HEK293T (cell line): ENCODE measurements around the gene PCDHB10.

ENCODE experiments used
- ARNT ChIP-seq: fragments of 450-650 bp; IDR thresholded peaks from 2 replicates; pipeline ENCODE4 v1.6.1; 2017; ENCODE audit warnings: mild to moderate bottlenecking
- BHLHE40 ChIP-seq: fragments of 450-650 bp; IDR thresholded peaks from 2 replicates; pipeline ENCODE4 v1.6.1; 2016; ENCODE audit warnings: mild to moderate bottlenecking, moderate library complexity, borderline replicate concordance
- ELF4 ChIP-seq: fragments of 450-650 bp; IDR thresholded peaks from 2 replicates; pipeline ENCODE4 v1.6.1; 2017; ENCODE audit warnings: antibody characterized with exemption
- L3MBTL2 ChIP-seq: fragments of 450-650 bp; conservative IDR thresholded peaks from 2 replicates; pipeline ENCODE4 v1.6.1; 2016; ENCODE audit warnings: mild to moderate bottlenecking
- NFRKB ChIP-seq: fragments of 450-650 bp; IDR thresholded peaks from 2 replicates; pipeline ENCODE4 v1.6.1; 2016; ENCODE audit warnings: mild to moderate bottlenecking, moderate library complexity
- SP1 ChIP-seq: fragments of 450-650 bp; IDR thresholded peaks from 2 replicates; pipeline ENCODE4 v1.6.1; 2017
- TARDBP ChIP-seq: fragments of 450-650 bp; IDR thresholded peaks from 2 replicates; pipeline ENCODE4 v1.6.1; 2016
- ZNF384 ChIP-seq: fragments of 450-650 bp; IDR thresholded peaks from 2 replicates; pipeline ENCODE4 v1.6.1; 2016

DNA sequence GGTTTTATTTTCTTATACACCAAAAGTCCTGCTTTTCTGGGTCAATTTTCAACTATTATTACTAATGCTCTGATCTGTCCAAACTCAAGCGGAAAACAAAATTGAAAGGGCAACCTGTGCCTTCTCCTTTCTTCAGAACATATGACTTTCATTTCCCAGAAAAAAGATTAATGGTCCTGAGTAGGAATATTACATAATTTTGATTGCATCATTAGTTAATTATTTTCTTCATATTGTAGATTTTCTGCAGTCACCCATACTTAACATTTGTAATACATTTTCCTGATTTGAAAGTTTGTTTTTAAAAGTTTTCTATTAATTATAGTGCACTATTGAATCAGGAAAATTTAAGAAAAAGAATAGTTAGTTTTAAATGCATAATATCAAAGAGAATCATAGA, 16.2 kb upstream of the PCDHB10 start:
- no peak for TF ChIP-seq ELF4
- TF ChIP-seq ARNT: no peak
- TF ChIP-seq ZNF384: no peak
- TF ChIP-seq L3MBTL2: no peak
- TF ChIP-seq TARDBP: no peak
- TF ChIP-seq SP1: no peak
- no peak for TF ChIP-seq BHLHE40
- no peak for TF ChIP-seq NFRKB
